SK-N-SH (cell line): ENCODE data around the gene PHF12. TPM values are rescaled to one million over a fixed set of nuclear protein-coding genes. Genes with fewer than 3 reads are reported as not detected.
A peak's percentile ranks its signal among the peaks of the same experiment; 100 is the strongest.

Experiments used
- CTCF ChIA-PET: fragments of 300-600, 350-600 bp; formaldehyde crosslinking; extraction: SDS; loops from one replicate; lab custom pipeline; 2021; lab: Yijun Ruan, JAX
- POLR2A ChIA-PET: fragments of 350-600 bp; sonication (Branson Sonifier 250); formaldehyde crosslinking; extraction: SDS; loops from one replicate; lab custom pipeline; 2020; ENCODE audit warnings: antibody characterized with exemption, inconsistent platforms; lab: Yijun Ruan, JAX
- DNase-seq: peaks from one replicate; pipeline ENCODE4 v3.0.0; 2012
- H2AFZ ChIP-seq: fragments of 200-600 bp; sonication (generic); 2 replicates; pipeline ENCODE4 v1.8.1; 2016; ENCODE audit warnings: antibody characterized with exemption, mild to moderate bottlenecking, low read depth
- H3F3A ChIP-seq: fragments of 200-600 bp; sonication (generic); replicated peaks from 2 replicates; pipeline ENCODE3; 2016; ENCODE audit warnings: antibody characterized with exemption, mild to moderate bottlenecking; ENCODE audit not compliant: insufficient read depth
- H3K27ac ChIP-seq, 2 experiments: fragments of 200-500 bp in 1 of 2; fragments of 200-600 bp in 1 of 2; sonication (Bioruptor generic) in 1 of 2; sonication (generic), shearing (Covaris generic) in 1 of 2; 2 replicates each; pipeline versions ENCODE4 v1.5.1 to v1.6.1; 2014 to 2016; ENCODE audit warnings: low read depth in 2 of 2, inconsistent platforms in 1 of 2, low read length in 1 of 2, mild to moderate bottlenecking in 1 of 2, mixed read lengths in 1 of 2
- H3K27me3 ChIP-seq: fragments of 200-600 bp; sonication (generic), shearing (Covaris generic); 2 replicates; pipeline ENCODE4 v1.6.1; 2016; ENCODE audit warnings: mixed run types; ENCODE audit not compliant: insufficient read depth
- H3K36me3 ChIP-seq, 2 experiments: fragments of 200-500 bp in 1 of 2; fragments of 200-600 bp in 1 of 2; sonication (Bioruptor generic) in 1 of 2; sonication (generic) in 1 of 2; replicated peaks in 1 of 2; 2 replicates each; pipeline versions ENCODE3 to v1.5.1; 2014 to 2016; ENCODE audit warnings: low read length in 1 of 2, mild to moderate bottlenecking in 1 of 2; ENCODE audit not compliant: insufficient read depth in 2 of 2, control insufficient read depth in 1 of 2
- H3K4me1 ChIP-seq, 2 experiments: fragments of 200-500 bp in 1 of 2; fragments of 200-600 bp in 1 of 2; sonication (Bioruptor generic) in 1 of 2; sonication (generic), shearing (Covaris generic) in 1 of 2; 2 replicates each; pipeline versions ENCODE4 v1.5.1 to v1.6.1; 2014 to 2016; ENCODE audit warnings: low read depth in 1 of 2, low read length in 1 of 2, mixed run types in 1 of 2; ENCODE audit not compliant: insufficient read depth in 2 of 2, control insufficient read depth in 1 of 2
- H3K4me2 ChIP-seq: fragments of 200-600 bp; sonication (generic), shearing (Covaris generic); 2 replicates; pipeline ENCODE4 v1.6.1; 2017; ENCODE audit warnings: mixed run types
- H3K4me3 ChIP-seq, 2 experiments: fragments of 200-500 bp in 1 of 2; fragments of 200-600 bp in 1 of 2; sonication (Bioruptor generic) in 1 of 2; sonication (generic), shearing (Covaris generic) in 1 of 2; 2 replicates each; pipeline versions ENCODE4 v1.5.1 to v1.8.1; 2014 to 2016; ENCODE audit warnings: low read depth in 2 of 2, inconsistent platforms in 1 of 2, low read length in 1 of 2, mild to moderate bottlenecking in 1 of 2, mixed read lengths in 1 of 2, moderate library complexity in 1 of 2
- H3K79me2 ChIP-seq: fragments of 200-600 bp; sonication (generic); 2 replicates; pipeline ENCODE4 v1.8.1; 2017; ENCODE audit warnings: mild to moderate bottlenecking; ENCODE audit not compliant: insufficient read depth
- H3K9ac ChIP-seq: fragments of 200-600 bp; sonication (generic); 2 replicates; pipeline ENCODE4 v1.6.1; 2017; ENCODE audit warnings: mixed run types
- H3K9me2 ChIP-seq: fragments of 200-600 bp; sonication (generic); 2 replicates; pipeline ENCODE4 v1.6.1; 2017; ENCODE audit warnings: mixed run types
- H3K9me3 ChIP-seq: fragments of 200-600 bp; sonication (generic); 2 replicates; pipeline ENCODE4 v1.6.1; 2017; ENCODE audit warnings: mixed run types, mild to moderate bottlenecking, moderate library complexity
- H4K20me1 ChIP-seq: fragments of 200-600 bp; sonication (generic); 2 replicates; pipeline ENCODE4 v1.6.1; 2017; ENCODE audit warnings: mild to moderate bottlenecking, mixed run types; ENCODE audit not compliant: insufficient read depth
- CHD2 ChIP-seq: fragments of 150-350 bp; IDR thresholded peaks from 2 replicates; pipeline ENCODE4 v1.6.1; 2018; ENCODE audit warnings: low read length; ENCODE audit not compliant: partially characterized antibody
- ELF1 ChIP-seq: IDR thresholded peaks from 2 replicates; pipeline ENCODE4 v1.4.0; 2012
- FOSL2 ChIP-seq: IDR thresholded peaks from 2 replicates; pipeline ENCODE4 v1.4.0; 2012; ENCODE audit warnings: low read depth, mild to moderate bottlenecking, moderate library complexity, borderline replicate concordance
- FOXJ3 ChIP-seq: sonication (generic); formaldehyde crosslinking; IDR thresholded peaks from 2 replicates; pipeline ENCODE4 v1.5.1; 2020; ENCODE audit warnings: mild to moderate bottlenecking, missing genetic modification reagents
- GATA2 ChIP-seq: sonication (generic); formaldehyde crosslinking; IDR thresholded peaks from 2 replicates; pipeline ENCODE4 v1.5.0; 2020; ENCODE audit warnings: mild to moderate bottlenecking, missing genetic modification reagents
- MXI1 ChIP-seq: IDR thresholded peaks from 2 replicates; pipeline ENCODE4 v1.6.1; 2012; ENCODE audit warnings: mild to moderate bottlenecking, low read depth, low read length, improper control_type of control experiment
- NRF1 ChIP-seq: IDR thresholded peaks from 2 replicates; pipeline ENCODE4 v1.6.1; 2012; ENCODE audit warnings: low read depth, mild to moderate bottlenecking, low read length
- PBX3 ChIP-seq: IDR thresholded peaks from 2 replicates; pipeline ENCODE4; 2012
- POLR2AphosphoS5 ChIP-seq: IDR thresholded peaks from 2 replicates; pipeline ENCODE4 v1.6.1; 2012; ENCODE audit warnings: low read depth, low read length
- RCOR1 ChIP-seq: fragments of 150-350 bp; IDR thresholded peaks from 2 replicates; pipeline ENCODE4 v1.6.1; 2017; ENCODE audit warnings: antibody characterized with exemption, low read length
- RXRA ChIP-seq: IDR thresholded peaks from 2 replicates; pipeline ENCODE4 v1.4.0; 2012; ENCODE audit warnings: low read depth, mild to moderate bottlenecking, borderline replicate concordance
- TAF1 ChIP-seq: IDR thresholded peaks from 2 replicates; pipeline ENCODE4 v1.6.1; 2012; ENCODE audit warnings: low read depth, mild to moderate bottlenecking, low read length, moderate library complexity, borderline replicate concordance
- TCF12 ChIP-seq: IDR thresholded peaks from 2 replicates; pipeline ENCODE4 v1.4.0; 2012
- TEAD4 ChIP-seq: IDR thresholded peaks from 2 replicates; pipeline ENCODE4 v1.4.0; 2012; ENCODE audit warnings: mild to moderate bottlenecking, borderline replicate concordance; ENCODE audit not compliant: insufficient read depth
- YY1 ChIP-seq: IDR thresholded peaks from 2 replicates; pipeline ENCODE4 v1.4.0; 2012; ENCODE audit warnings: low read depth, mild to moderate bottlenecking
- WGBS: methylation state at CpG from one replicate; pipeline ENCODE4 v1.1.6; 2017; ENCODE audit warnings: low lambda C conversion rate; 5-methylcytosine and 5-hydroxymethylcytosine counted together
- polyA plus RNA-seq, 3 experiments: library from polyadenylated mRNA; depleted of rRNA; stranded (reverse); fragments of >200 nt; gene quantifications; 2 replicates each; pipeline ENCODE4 v1.2.3, GENCODE V29; 2012
- TF ChIP-seq, protein P1 (sequence below): fragments of 150-350 bp; IDR thresholded peaks from 2 replicates; pipeline ENCODE4 v1.6.1; 2017; ENCODE audit warnings: antibody characterized with exemption, low read length, low read depth, borderline replicate concordance
- TF ChIP-seq, protein P2 (sequence below): IDR thresholded peaks from 2 replicates; pipeline ENCODE4 v1.4.0; 2012; ENCODE audit warnings: low read depth, borderline replicate concordance
- TF ChIP-seq, protein P3 (sequence below): IDR thresholded peaks from 2 replicates; pipeline ENCODE4 v1.6.1; 2012; ENCODE audit warnings: mild to moderate bottlenecking, low read depth, low read length, moderate library complexity
- TF ChIP-seq, protein P4 (sequence below): IDR thresholded peaks from 2 replicates; pipeline ENCODE4 v1.4.0; 2012; ENCODE audit warnings: low read depth

The PHF12 gene
- polyA plus RNA-seq, 1 of the 3 experiments (the other 2 are of a cell fraction): 24.0 TPM

- Histone ChIP-seq H3K4me3 (no peak overlapping the region; a peak in 1 of 4 replicates), H3K36me3 (peaks cover 7 to 28% of the 10 kb centered on the region in 2 experiments), H4K20me1 (no peaks in the 10 kb centered on the region), H3K9me2 (no peaks in the 10 kb centered on the region), H3K4me1 (peaks cover 0 to 5% of the 10 kb centered on the region in 2 experiments; a peak in 2 of 4 replicates), H3K27ac (no peak overlapping the region), H3K9me3 (no peaks in the 10 kb centered on the region), H3K79me2 (peaks cover 14% of the 10 kb centered on the region), H2AFZ (no peak overlapping the region), H3K4me2 (peak overlapping the region; percentile 98), H3K9ac (peak overlapping the region; percentile 80; the same call in 1 of the 2 replicates), H3F3A (no peaks in the 10 kb centered on the region), H3K27me3 (no peaks in the 10 kb centered on the region)
- POLR2A ChIA-PET: no interaction called here
- DNase-seq: no peak
- WGBS: 84% methylated on average over 5 of the region's 5 CpGs
- no peak for TF ChIP-seq MXI1
- no peak for TF ChIP-seq RCOR1
- TF ChIP-seq, protein P1, sequence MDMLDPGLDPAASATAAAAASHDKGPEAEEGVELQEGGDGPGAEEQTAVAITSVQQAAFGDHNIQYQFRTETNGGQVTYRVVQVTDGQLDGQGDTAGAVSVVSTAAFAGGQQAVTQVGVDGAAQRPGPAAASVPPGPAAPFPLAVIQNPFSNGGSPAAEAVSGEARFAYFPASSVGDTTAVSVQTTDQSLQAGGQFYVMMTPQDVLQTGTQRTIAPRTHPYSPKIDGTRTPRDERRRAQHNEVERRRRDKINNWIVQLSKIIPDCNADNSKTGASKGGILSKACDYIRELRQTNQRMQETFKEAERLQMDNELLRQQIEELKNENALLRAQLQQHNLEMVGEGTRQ: no peak
- TF ChIP-seq TEAD4: no peak
- TF ChIP-seq, protein P2, sequence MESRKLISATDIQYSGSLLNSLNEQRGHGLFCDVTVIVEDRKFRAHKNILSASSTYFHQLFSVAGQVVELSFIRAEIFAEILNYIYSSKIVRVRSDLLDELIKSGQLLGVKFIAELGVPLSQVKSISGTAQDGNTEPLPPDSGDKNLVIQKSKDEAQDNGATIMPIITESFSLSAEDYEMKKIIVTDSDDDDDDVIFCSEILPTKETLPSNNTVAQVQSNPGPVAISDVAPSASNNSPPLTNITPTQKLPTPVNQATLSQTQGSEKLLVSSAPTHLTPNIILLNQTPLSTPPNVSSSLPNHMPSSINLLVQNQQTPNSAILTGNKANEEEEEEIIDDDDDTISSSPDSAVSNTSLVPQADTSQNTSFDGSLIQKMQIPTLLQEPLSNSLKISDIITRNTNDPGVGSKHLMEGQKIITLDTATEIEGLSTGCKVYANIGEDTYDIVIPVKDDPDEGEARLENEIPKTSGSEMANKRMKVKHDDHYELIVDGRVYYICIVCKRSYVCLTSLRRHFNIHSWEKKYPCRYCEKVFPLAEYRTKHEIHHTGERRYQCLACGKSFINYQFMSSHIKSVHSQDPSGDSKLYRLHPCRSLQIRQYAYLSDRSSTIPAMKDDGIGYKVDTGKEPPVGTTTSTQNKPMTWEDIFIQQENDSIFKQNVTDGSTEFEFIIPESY: no peak
- TF ChIP-seq NRF1: no peak
- CTCF ChIA-PET: interaction anchor here (0.7 to 2.0 kb wide), 2 partner anchors 46 to 91 kb away, joined by 3 to 4 read pairs; partner anchors contain the start of gene DHRS13
Observed at GRCh38 chr17:28856028-28856574, 95.2 kb downstream of the PHF12 start.

DNA sequence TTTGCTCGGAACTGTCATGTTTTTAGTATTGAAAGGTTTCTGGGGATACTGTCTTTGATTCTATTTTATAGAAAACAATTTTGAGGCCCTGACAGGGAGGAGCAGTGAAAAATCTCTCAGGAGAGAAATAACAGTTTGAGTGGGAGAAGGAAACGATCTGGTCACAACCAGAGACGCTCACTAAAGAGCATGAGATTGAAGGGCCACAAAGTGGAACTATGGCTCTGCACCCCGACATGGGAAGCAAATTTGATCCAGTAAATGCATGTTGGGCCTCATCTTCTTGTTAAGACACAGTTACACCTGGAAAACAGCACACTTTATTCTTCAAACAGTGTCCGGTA, 96.0 kb downstream of the PHF12 start:
- Histone ChIP-seq H2AFZ (peak overlapping the region; percentile 91), H3K9me3 (no peaks in the 10 kb centered on the region), H3K9me2 (no peaks in the 10 kb centered on the region), H3K4me3 (peak overlapping the region; percentile 76 to 83), H3K36me3 (peaks cover 4 to 22% of the 10 kb centered on the region in 2 experiments), H3K27me3 (no peaks in the 10 kb centered on the region), H3K4me2 (peak overlapping the region; percentile 98), H3F3A (no peaks in the 10 kb centered on the region), H3K27ac (peak overlapping the region; percentile 31 to 84; a peak in 3 of 4 replicates), H3K9ac (peak overlapping the region; percentile 80), H4K20me1 (no peaks in the 10 kb centered on the region), H3K79me2 (peaks cover 14% of the 10 kb centered on the region), H3K4me1 (peaks cover 0 to 5% of the 10 kb centered on the region in 2 experiments; a peak in 2 of 4 replicates)
- DNase-seq: no peak
- under 1% methylated on average over 5 of the region's 5 CpGs for WGBS
- CTCF ChIA-PET: interaction anchor here (0.9 to 2.0 kb wide), 2 partner anchors 47 to 92 kb away, joined by 3 to 4 read pairs; partner anchors contain the start of gene DHRS13
- POLR2A ChIA-PET: no interaction called here
- TF ChIP-seq PBX3: no peak
- TF ChIP-seq TEAD4: no peak
- TF ChIP-seq ELF1: no peak
- TF ChIP-seq NRF1: no peak
- no peak for TF ChIP-seq FOSL2
- TF ChIP-seq GATA2: no peak
- TF ChIP-seq, protein P3, sequence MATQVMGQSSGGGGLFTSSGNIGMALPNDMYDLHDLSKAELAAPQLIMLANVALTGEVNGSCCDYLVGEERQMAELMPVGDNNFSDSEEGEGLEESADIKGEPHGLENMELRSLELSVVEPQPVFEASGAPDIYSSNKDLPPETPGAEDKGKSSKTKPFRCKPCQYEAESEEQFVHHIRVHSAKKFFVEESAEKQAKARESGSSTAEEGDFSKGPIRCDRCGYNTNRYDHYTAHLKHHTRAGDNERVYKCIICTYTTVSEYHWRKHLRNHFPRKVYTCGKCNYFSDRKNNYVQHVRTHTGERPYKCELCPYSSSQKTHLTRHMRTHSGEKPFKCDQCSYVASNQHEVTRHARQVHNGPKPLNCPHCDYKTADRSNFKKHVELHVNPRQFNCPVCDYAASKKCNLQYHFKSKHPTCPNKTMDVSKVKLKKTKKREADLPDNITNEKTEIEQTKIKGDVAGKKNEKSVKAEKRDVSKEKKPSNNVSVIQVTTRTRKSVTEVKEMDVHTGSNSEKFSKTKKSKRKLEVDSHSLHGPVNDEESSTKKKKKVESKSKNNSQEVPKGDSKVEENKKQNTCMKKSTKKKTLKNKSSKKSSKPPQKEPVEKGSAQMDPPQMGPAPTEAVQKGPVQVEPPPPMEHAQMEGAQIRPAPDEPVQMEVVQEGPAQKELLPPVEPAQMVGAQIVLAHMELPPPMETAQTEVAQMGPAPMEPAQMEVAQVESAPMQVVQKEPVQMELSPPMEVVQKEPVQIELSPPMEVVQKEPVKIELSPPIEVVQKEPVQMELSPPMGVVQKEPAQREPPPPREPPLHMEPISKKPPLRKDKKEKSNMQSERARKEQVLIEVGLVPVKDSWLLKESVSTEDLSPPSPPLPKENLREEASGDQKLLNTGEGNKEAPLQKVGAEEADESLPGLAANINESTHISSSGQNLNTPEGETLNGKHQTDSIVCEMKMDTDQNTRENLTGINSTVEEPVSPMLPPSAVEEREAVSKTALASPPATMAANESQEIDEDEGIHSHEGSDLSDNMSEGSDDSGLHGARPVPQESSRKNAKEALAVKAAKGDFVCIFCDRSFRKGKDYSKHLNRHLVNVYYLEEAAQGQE: no peak
- no peak for TF ChIP-seq POLR2AphosphoS5
- TF ChIP-seq TCF12: no peak
- no peak for TF ChIP-seq CHD2
- no peak for TF ChIP-seq FOXJ3 (CRISPR knock-in tag)
- no peak for TF ChIP-seq YY1
- no peak for TF ChIP-seq TAF1
- TF ChIP-seq RCOR1: no peak
- TF ChIP-seq, protein P4, sequence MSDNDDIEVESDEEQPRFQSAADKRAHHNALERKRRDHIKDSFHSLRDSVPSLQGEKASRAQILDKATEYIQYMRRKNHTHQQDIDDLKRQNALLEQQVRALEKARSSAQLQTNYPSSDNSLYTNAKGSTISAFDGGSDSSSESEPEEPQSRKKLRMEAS: no peak
- no peak for TF ChIP-seq MXI1
- no peak for TF ChIP-seq RXRA
